ENCODE data around the gene ATXN7L1.

- no peak for TF ChIP-seq EZH2phosphoT487 (IDR thresholded peaks at IDR 0.05; ENCODE audit: borderline replicate concordance, low read depth, low read length)
- no peak for TF ChIP-seq CTCF (conservative IDR thresholded peaks at IDR 0.05; ENCODE audit: low read length)
These were observed 60.8 kb downstream of the ATXN7L1 start for GRCh38 chr7:105815576-105815975.

Data from OCI-LY7 (cell line).